GM06990 (cell line): ENCODE data around the gene DBP.

Source experiments
- DNase-seq: peaks from one replicate; pipeline ENCODE4 v3.0.0-alpha.2; 2011; ENCODE audit not compliant: insufficient read length; ENCODE audit errors: extremely low read depth
- H3K27me3 ChIP-seq: replicated peaks from 2 replicates; pipeline ENCODE4 v1.6.0; 2011; ENCODE audit warnings: low read length; ENCODE audit not compliant: control insufficient read depth, insufficient read depth
- H3K36me3 ChIP-seq: 2 replicates; pipeline ENCODE4 v1.5.1; 2011; ENCODE audit warnings: low read length; ENCODE audit not compliant: control insufficient read depth, insufficient read depth
- H3K4me3 ChIP-seq: replicated peaks from 2 replicates; pipeline ENCODE4 v1.5.1; 2011; ENCODE audit warnings: low read depth, mild to moderate bottlenecking, control low read depth, low read length
- TF ChIP-seq, protein P1 (sequence below): IDR thresholded peaks from 2 replicates; pipeline ENCODE4 v1.5.1; 2011; ENCODE audit warnings: low read length, control low read depth, mild to moderate bottlenecking, inconsistent platforms; ENCODE audit not compliant: insufficient read depth, poor library complexity, severe bottlenecking

The DBP gene

DNA sequence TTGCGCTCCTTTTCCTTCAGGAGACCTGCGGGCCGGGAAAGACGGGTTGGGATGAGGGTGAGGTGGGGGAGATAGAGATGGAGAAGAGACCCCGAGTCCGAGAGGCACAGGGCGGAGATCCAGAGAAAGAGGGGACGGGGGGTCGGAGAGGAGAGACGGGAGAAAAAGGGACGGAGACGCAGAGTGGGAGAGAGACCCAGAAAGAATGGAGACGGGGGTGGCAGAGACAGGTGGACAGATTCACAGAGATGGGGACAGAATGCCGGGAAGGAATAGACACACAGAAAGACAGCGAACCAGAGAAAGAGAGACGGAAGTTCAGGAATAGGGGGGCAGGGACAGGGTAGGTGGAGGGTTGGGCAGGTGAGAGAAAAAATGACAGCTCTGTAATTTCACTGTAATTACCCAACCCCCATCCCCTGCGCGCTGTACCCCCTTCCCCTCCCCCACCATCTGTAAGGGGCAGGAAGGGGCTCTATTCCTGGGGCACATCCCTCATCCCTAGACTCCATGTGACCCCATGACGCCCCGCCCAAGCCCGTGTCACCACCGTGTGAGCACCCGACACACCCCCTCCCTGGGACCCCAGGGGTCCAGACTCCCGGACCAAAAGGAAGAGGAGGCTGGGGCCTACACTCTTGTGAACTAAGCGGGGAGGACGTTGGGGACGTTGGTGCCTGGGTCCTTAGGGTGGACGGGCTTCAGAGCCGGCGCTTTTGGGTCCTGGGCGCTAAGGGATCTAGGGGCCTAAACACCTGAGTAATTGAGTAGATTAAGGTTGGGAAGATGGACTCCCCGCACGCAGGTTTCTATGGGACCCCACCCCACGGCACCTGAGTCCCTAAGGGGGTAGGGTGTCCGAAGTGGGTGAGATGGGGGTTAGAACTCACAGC is 967 bp downstream of the DBP start:
- H3K27me3 ChIP-seq = no peaks in the 10 kb centered on the region
- no peaks in the 10 kb centered on the region for H3K36me3 ChIP-seq
- TF ChIP-seq, protein P1, sequence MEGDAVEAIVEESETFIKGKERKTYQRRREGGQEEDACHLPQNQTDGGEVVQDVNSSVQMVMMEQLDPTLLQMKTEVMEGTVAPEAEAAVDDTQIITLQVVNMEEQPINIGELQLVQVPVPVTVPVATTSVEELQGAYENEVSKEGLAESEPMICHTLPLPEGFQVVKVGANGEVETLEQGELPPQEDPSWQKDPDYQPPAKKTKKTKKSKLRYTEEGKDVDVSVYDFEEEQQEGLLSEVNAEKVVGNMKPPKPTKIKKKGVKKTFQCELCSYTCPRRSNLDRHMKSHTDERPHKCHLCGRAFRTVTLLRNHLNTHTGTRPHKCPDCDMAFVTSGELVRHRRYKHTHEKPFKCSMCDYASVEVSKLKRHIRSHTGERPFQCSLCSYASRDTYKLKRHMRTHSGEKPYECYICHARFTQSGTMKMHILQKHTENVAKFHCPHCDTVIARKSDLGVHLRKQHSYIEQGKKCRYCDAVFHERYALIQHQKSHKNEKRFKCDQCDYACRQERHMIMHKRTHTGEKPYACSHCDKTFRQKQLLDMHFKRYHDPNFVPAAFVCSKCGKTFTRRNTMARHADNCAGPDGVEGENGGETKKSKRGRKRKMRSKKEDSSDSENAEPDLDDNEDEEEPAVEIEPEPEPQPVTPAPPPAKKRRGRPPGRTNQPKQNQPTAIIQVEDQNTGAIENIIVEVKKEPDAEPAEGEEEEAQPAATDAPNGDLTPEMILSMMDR = no peak
- H3K4me3 ChIP-seq = peak overlapping the region; percentile 66
- no peak for DNase-seq

DNA sequence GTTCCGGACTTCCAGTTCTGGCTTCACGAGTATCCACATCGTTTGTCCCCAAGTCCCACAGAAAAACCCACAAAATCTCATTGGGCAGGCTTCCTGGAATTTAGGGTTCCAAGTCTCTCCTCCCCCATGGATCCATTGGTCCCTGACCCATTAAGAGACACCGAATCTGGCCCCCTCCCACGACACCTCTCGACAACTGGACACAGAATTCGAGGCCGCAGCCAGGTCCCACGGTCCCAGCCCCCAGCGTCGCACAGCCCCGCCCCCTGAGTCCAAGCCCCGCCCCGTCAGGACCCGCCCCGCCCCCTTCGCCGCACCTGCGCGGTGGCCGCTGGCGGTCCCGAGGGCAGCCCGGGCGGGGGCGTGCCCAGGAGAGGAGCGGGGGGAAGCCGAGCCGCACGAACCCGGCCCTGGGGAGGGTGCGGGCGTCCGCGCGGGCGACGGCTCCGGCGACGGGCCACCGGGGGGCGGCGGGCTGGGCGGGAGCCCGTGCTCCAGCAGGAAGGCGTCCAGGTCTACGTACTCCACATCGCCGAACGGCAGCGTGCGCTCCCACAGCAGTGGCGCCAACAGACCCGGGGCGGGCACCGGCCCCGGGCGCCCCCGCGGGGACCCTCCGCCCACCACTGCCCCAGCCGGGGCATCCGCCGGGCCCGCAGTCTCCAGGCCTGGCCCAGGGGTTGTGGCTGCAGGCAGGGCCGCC is 1.8 kb downstream of the DBP start:
- peak; percentile 75 for DNase-seq

DNA sequence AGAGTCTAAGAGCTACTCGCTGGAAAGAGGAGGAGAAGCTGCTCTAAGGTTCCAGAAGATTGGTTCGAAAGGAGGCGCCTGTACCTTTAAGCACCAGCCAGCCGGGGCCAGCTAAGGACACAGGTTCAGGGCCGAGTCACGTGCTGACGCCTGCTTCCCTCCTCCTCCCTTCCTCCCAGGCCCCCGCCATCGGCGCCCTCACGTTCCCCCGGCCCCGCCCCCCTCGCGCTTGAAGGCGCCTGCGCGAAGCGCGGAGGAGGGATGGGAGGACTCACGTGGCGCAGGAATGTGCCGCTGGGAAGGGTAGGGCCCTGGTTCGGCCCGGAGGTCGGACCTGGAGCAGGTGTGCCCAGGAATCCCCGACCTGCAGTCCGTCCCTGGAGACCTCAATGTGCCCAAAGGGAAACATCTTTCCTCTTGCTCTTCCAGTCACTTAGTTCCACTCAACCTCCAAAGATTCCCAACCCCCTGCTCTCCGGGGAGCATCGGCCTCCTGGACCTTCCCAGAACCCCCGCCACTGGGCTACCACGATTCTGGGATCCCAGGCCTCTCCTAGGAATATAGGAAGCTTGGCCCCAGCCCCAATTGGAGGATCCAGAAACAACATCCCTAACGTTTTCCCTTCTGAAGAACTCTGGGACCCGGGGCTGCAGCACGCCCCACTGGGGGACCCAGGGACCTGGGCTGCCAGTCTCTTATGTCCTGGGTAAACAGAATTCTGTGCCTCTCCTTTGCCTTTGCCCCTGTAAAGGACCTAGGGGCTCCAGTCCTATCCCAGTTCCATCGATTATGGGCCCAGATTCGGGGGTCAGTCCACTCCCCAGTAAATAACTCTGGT is 2.5 kb downstream of the DBP start:
- Histone ChIP-seq H3K4me3 (peak overlapping the region; percentile 57), H3K36me3 (peaks cover 4% of the 10 kb centered on the region; the same call in 1 of the 2 replicates), H3K27me3 (no peaks in the 10 kb centered on the region)
- TF ChIP-seq, protein P1 = no peak
- DNase-seq = peak; percentile 92

More for the DNA sequence above, 1.8 kb downstream of the DBP start:
- H3K36me3 ChIP-seq = peaks cover 4% of the 10 kb centered on the region; the same call in 1 of the 2 replicates
- TF ChIP-seq, protein P1 = no peak
- peak overlapping the region; percentile 66 for H3K4me3 ChIP-seq
- no peaks in the 10 kb centered on the region for H3K27me3 ChIP-seq

DNA sequence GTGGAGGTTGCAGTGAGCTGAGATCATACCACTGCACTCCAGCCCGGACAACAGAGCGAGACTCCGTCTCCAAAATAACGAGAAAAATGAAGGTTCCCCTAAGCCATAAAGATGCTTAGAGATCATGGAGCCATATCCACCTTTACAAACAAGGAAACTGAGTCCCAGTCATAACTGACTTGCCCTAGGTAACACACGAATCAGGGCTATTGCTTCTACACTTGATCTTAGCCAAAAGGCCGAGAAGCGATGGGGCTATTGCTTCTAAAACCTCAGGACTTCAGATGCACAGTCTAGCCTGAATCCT is 3.2 kb downstream of the DBP start:
- no peak for DNase-seq
- H3K36me3 ChIP-seq = peaks cover 8% of the 10 kb centered on the region
- TF ChIP-seq, protein P1 = no peak
- H3K4me3 ChIP-seq = peak overlapping the region; percentile 57
- no peaks in the 10 kb centered on the region for H3K27me3 ChIP-seq

DNA sequence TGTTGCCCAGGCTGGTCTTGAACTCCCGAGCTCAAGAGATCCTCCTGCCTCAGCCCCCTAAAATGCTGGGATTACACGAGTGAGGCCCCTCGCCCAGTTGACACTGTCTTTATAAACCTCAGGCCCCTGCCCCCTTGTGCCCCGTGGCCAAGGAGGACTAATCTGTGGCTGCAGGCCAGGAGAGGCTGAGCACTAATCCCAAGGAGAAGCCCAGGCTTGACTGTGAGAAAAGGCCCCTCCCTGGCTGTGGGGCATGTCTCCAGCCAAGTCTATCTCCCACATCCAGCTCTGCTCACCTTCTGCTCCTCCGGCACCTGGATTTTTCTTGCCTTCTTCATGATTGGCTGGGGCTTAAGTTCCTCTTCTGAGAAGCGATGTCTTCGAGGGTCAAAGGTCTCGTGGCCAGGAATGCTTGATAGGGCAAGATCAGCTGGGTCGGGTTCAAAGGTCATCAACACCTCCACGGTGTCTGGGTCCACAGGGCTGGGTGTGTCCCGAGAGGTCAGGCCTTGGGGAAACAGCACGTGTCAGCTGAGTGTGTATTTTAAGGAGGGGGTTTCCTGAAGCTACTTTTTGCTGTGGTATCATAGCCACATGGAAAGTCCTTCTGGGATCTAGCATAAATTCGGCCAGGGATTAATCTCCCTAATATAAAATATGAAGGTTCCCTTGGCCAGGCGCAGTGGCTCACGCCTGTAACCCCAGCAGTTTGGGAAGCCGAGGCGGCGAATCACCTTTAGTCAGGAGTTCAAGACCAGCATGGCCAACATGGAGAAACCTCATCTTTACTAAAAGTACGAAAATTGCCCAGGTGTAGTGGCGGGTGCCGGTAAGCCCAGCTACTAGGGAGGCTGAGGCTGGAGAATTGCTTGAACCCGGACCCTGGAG is 3.8 kb downstream of the DBP start:
- TF ChIP-seq, protein P1 = no peak
- no peak for DNase-seq
- Histone ChIP-seq H3K4me3 (peak overlapping the region; percentile 57), H3K27me3 (no peaks in the 10 kb centered on the region), H3K36me3 (peaks cover 8% of the 10 kb centered on the region)
